ENCODE results near the gene CGRRF1.

CGRRF1 gene

DNA sequence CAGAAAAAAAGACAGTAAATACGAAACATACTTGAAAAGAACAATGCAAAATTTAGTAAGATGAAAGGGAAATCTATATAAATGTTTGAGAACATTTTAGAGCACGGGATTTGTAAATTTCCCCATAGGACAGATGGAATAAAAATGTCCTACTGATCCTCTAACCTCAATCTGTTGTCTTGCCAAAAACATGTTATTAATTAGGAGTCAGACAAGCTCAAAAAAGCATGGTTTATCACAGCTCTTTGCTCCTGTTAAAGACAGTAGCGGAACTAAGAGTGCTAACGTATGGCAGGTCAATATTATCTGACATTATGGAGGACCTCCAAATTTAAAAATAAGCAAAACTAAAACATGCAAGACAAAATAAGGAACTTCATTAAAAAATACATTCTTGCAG, 33.8 kb upstream of the CGRRF1 start (continued):
- TF ChIP-seq ZNF521 (tag by site-specific recombination; IDR thresholded peaks at IDR 0.05) (no peak), ZNF610 (tag by site-specific recombination; IDR thresholded peaks at IDR 0.05; ENCODE audit: borderline replicate concordance) (no peak), RBAK (tag by site-specific recombination; IDR thresholded peaks at IDR 0.05) (no peak), ZNF19 (tag by site-specific recombination; IDR thresholded peaks at IDR 0.05; ENCODE audit: low read depth) (no peak), ZNF394 (tag by site-specific recombination; IDR thresholded peaks at IDR 0.05; ENCODE audit: borderline replicate concordance) (no peak), ZNF132 (tag by site-specific recombination; IDR thresholded peaks at IDR 0.05; ENCODE audit: borderline replicate concordance) (no peak), SCRT2 (tag by site-specific recombination; IDR thresholded peaks at IDR 0.05) (no peak)
- TF ChIP-seq, protein P1, sequence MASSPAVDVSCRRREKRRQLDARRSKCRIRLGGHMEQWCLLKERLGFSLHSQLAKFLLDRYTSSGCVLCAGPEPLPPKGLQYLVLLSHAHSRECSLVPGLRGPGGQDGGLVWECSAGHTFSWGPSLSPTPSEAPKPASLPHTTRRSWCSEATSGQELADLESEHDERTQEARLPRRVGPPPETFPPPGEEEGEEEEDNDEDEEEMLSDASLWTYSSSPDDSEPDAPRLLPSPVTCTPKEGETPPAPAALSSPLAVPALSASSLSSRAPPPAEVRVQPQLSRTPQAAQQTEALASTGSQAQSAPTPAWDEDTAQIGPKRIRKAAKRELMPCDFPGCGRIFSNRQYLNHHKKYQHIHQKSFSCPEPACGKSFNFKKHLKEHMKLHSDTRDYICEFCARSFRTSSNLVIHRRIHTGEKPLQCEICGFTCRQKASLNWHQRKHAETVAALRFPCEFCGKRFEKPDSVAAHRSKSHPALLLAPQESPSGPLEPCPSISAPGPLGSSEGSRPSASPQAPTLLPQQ (tag by site-specific recombination; IDR thresholded peaks at IDR 0.05), result no peak
- TF ChIP-seq, protein P2, sequence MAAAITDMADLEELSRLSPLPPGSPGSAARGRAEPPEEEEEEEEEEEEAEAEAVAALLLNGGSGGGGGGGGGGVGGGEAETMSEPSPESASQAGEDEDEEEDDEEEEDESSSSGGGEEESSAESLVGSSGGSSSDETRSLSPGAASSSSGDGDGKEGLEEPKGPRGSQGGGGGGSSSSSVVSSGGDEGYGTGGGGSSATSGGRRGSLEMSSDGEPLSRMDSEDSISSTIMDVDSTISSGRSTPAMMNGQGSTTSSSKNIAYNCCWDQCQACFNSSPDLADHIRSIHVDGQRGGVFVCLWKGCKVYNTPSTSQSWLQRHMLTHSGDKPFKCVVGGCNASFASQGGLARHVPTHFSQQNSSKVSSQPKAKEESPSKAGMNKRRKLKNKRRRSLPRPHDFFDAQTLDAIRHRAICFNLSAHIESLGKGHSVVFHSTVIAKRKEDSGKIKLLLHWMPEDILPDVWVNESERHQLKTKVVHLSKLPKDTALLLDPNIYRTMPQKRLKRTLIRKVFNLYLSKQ (tag by site-specific recombination; IDR thresholded peaks at IDR 0.05; ENCODE audit: borderline replicate concordance), result no peak

DNA sequence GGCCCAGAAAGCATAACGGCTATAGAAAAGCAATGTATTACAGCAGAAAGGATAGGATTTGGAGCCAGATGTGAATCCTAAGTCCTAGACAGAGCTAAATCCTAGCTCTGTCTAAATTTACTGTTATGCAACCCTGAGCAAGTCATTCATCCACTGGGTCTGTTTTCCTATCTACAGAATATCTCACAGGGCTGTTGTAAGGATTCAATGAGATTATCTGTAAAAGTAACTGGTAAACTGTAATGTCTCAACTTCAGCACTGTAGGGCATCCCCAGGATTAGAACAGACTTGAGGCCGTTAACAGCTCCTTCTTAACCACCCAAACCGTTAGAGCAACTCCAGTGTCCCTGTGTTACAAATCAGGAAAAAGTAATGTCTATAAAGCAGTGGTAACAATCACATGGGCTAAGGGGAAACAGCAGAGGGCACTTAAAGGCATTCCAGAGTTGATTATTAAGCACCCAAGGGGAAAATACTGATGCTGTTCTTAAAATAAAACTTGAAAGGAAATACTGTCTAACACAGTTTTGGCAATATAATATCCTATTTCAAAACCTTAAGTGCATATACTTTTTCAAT, 31.0 kb upstream of the CGRRF1 start:
- POLR2A ChIA-PET, result no interaction called here
- Histone ChIP-seq H3K27ac (ENCODE audit: extremely low read depth, low read depth, low read length) (no peak overlapping the region), H3K36me3 (ENCODE audit: control insufficient read depth in 2 of 2, insufficient read depth in 1 of 2, low read length in 2 of 2) (peaks cover 39 to 62% of the 10 kb centered on the region in 2 experiments; a peak in 2 of 3 replicates), H3K9me3 (ENCODE audit: control insufficient read depth, insufficient read depth, low read depth, low read length) (no peaks in the 10 kb centered on the region), H3K4me3 (ENCODE audit: low read depth, low read length) (no peak overlapping the region), H3K4me1 (ENCODE audit: control insufficient read depth, insufficient read depth, low read length) (peaks cover 10% of the 10 kb centered on the region; the same call in 1 of the 2 replicates)
- TF ChIP-seq ZNF791 (tag by site-specific recombination; IDR thresholded peaks at IDR 0.05) (no peak), WT1 (tag by site-specific recombination; IDR thresholded peaks at IDR 0.05) (no peak), ZNF701 (tag by site-specific recombination; IDR thresholded peaks at IDR 0.05) (no peak), ZNF433 (tag by site-specific recombination; IDR thresholded peaks at IDR 0.05; ENCODE audit: low read depth) (no peak), ZNF555 (tag by site-specific recombination; conservative IDR thresholded peaks at IDR 0.05) (no peak), ZNF624 (tag by site-specific recombination; IDR thresholded peaks at IDR 0.05) (no peak), ZNF175 (tag by site-specific recombination; IDR thresholded peaks at IDR 0.05) (no peak), SP2 (tag by site-specific recombination; IDR thresholded peaks at IDR 0.05) (no peak)
- TF ChIP-seq, protein P2 (tag by site-specific recombination; IDR thresholded peaks at IDR 0.05; ENCODE audit: borderline replicate concordance), result no peak
- CTCF ChIA-PET, result interaction anchor here (0.5 kb wide), 1 partner anchor 13 kb away, joined by 3 read pairs; no protein-coding TSS in a partner anchor

DNA sequence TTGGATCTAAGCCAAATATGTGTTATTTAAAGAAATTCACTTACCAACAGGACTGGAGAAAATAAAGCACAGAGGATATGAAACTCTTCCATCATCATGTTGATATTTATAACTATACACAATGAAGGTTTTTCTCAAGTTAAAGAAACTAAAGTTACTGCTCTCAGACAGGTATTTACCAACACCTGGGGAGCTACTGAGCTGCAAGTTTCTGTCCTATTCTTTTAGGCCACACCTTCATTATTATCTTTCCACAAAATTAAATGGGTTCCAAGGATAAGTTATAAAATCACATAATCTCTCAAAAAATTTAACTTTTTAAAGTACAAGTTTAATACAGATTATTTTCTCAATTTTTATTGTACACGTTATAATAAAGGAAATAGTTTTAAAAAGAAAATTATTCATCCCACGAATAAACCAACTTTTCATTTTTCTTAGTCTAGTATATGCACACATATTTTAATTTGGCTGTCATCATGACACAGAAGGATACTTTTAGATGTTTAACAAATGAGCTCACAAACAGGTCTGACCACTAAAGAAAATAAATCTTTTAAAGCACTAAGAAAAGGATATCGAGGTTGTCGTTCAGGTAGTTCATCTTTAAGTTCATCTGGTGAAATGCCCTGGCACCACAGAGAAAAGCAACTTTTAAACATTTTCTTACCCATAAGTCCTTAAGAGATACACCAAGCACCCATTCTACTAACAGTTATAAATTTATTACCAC, 28.7 kb upstream of the CGRRF1 start:
- CTCF ChIA-PET, result no interaction called here
- Histone ChIP-seq H3K9me3 (ENCODE audit: control insufficient read depth, insufficient read depth, low read depth, low read length) (no peaks in the 10 kb centered on the region), H3K4me1 (ENCODE audit: control insufficient read depth, insufficient read depth, low read length) (peaks cover 3% of the 10 kb centered on the region; the same call in 1 of the 2 replicates), H3K27ac (ENCODE audit: extremely low read depth, low read depth, low read length) (no peak overlapping the region), H3K36me3 (ENCODE audit: control insufficient read depth in 2 of 2, insufficient read depth in 1 of 2, low read length in 2 of 2) (peaks cover 39 to 61% of the 10 kb centered on the region in 2 experiments; a peak in 2 of 3 replicates), H3K4me3 (ENCODE audit: low read depth, low read length) (no peak overlapping the region)
- POLR2A ChIA-PET, result no interaction called here
- TF ChIP-seq GFI1B (tag by site-specific recombination; IDR thresholded peaks at IDR 0.05) (no peak), PATZ1 (tag by site-specific recombination; IDR thresholded peaks at IDR 0.05) (no peak), WT1 (tag by site-specific recombination; IDR thresholded peaks at IDR 0.05) (no peak), ZNF211 (tag by site-specific recombination; IDR thresholded peaks at IDR 0.05; ENCODE audit: low read depth) (no peak)
- TF ChIP-seq, protein P3, sequence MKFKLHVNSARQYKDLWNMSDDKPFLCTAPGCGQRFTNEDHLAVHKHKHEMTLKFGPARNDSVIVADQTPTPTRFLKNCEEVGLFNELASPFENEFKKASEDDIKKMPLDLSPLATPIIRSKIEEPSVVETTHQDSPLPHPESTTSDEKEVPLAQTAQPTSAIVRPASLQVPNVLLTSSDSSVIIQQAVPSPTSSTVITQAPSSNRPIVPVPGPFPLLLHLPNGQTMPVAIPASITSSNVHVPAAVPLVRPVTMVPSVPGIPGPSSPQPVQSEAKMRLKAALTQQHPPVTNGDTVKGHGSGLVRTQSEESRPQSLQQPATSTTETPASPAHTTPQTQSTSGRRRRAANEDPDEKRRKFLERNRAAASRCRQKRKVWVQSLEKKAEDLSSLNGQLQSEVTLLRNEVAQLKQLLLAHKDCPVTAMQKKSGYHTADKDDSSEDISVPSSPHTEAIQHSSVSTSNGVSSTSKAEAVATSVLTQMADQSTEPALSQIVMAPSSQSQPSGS (tag by site-specific recombination; IDR thresholded peaks at IDR 0.05; ENCODE audit: low read depth), result no peak
- TF ChIP-seq, protein P4, sequence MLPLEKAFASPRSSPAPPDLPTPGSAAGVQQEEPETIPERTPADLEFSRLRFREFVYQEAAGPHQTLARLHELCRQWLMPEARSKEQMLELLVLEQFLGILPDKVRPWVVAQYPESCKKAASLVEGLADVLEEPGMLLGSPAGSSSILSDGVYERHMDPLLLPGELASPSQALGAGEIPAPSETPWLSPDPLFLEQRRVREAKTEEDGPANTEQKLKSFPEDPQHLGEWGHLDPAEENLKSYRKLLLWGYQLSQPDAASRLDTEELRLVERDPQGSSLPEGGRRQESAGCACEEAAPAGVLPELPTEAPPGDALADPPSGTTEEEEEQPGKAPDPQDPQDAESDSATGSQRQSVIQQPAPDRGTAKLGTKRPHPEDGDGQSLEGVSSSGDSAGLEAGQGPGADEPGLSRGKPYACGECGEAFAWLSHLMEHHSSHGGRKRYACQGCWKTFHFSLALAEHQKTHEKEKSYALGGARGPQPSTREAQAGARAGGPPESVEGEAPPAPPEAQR (tag by site-specific recombination; IDR thresholded peaks at IDR 0.05), result no peak
